A673 (cell line): ENCODE measurements around the gene LTBR. TPM values are rescaled to one million over a fixed set of nuclear protein-coding genes. Genes with fewer than 3 reads are reported as not detected.
"Not testable (repeated sequence)": the region's sequence is repeated elsewhere in the genome, so short reads cannot be mapped to it uniquely, and the experiment has no call there.

ENCODE experiments used
- BruUV-seq: library from RNA; stranded (reverse); fragments of 400-500 nt; replicated peaks from 2 replicates; lab custom pipeline; 2021; lab: Mats Ljungman, UMichigan
- CTCF ChIA-PET: fragments of 300-600 bp; sonication (Branson Sonifier 250); formaldehyde crosslinking; loops from one replicate; lab custom pipeline; 2022; ENCODE audit warnings: antibody characterized with exemption; lab: Charles Lee
- POLR2A ChIA-PET: fragments of 300-600 bp; sonication (Branson Sonifier 250); formaldehyde crosslinking; loops from one replicate; lab custom pipeline; 2022; ENCODE audit warnings: antibody characterized with exemption; ENCODE audit not compliant: low non-redundant PET; lab: Charles Lee
- DNase-seq: peaks from one replicate; pipeline ENCODE4 v3.0.0-alpha.2; 2015; ENCODE audit warnings: low spot score
- H3K27ac ChIP-seq: fragments of 200-600 bp; sonication (generic); 2 replicates; pipeline ENCODE4 v1.5.1; 2016; ENCODE audit warnings: mixed run types, low read depth, mild to moderate bottlenecking, mixed read lengths, antibody characterized with exemption, low read length; ENCODE audit not compliant: poor library complexity, severe bottlenecking
- H3K27me3 ChIP-seq: fragments of 200-600 bp; sonication (generic); replicated peaks from 2 replicates; pipeline ENCODE4 v1.6.1; 2017; ENCODE audit warnings: mixed run types, low read depth, mild to moderate bottlenecking, mixed read lengths, antibody characterized with exemption, low read length; ENCODE audit not compliant: insufficient read depth, poor library complexity
- H3K36me3 ChIP-seq: fragments of 200-600 bp; sonication (generic); 2 replicates; pipeline ENCODE4 v1.6.1; 2016; ENCODE audit warnings: mixed run types, mild to moderate bottlenecking, mixed read lengths, antibody characterized with exemption, low read length; ENCODE audit not compliant: insufficient read depth, poor library complexity, severe bottlenecking
- H3K4me1 ChIP-seq: fragments of 200-600 bp; sonication (generic); 2 replicates; pipeline ENCODE4 v1.6.1; 2017; ENCODE audit warnings: mixed run types, mild to moderate bottlenecking, mixed read lengths, antibody characterized with exemption, low read length; ENCODE audit not compliant: insufficient read depth, poor library complexity, severe bottlenecking
- H3K4me3 ChIP-seq: fragments of 200-600 bp; sonication (generic); 2 replicates; pipeline ENCODE4 v1.5.1; 2016; ENCODE audit warnings: low read depth, mixed run types, mild to moderate bottlenecking, mixed read lengths, low read length; ENCODE audit not compliant: poor library complexity, severe bottlenecking
- H3K9me3 ChIP-seq: fragments of 200-600 bp; sonication (generic); 2 replicates; pipeline ENCODE4 v1.6.1; 2016; ENCODE audit warnings: mixed run types, low read depth, mild to moderate bottlenecking, mixed read lengths, antibody characterized with exemption, low read length; ENCODE audit not compliant: poor library complexity, severe bottlenecking
- CTCF ChIP-seq: fragments of 300-800, 200-600 bp; sonication (generic); conservative IDR thresholded peaks from 2 replicates; pipeline ENCODE4 v1.5.1; 2017; ENCODE audit warnings: low read depth, mild to moderate bottlenecking, antibody characterized with exemption, low read length, moderate library complexity, mixed read lengths
- EZH2 ChIP-seq: fragments of 200-600 bp; sonication (generic); IDR thresholded peaks from 2 replicates; pipeline ENCODE4 v1.6.1; 2017; ENCODE audit warnings: borderline replicate concordance, low read depth, mild to moderate bottlenecking, mixed read lengths, antibody characterized with exemption, low read length; ENCODE audit not compliant: poor library complexity, severe bottlenecking
- intact Hi-C: fragments of 100-400 bp; cut with micrococcal nuclease; formaldehyde crosslinking; loops from one replicate; pipeline ENCODE4 v1.10.0; 2022; ENCODE audit not compliant: unreplicated experiment
- total RNA-seq: library from RNA; stranded (reverse); gene quantifications from 2 replicates; pipeline ENCODE4 v1.2.3, GENCODE V29; 2021

LTBR gene
- total RNA-seq, 1 experiment from 2014 or later = 27.5 TPM

GRCh38 chr12:6341417-6342139, 42.4 kb upstream of the LTBR start, which contains the start of gene TNFRSF1A:
TSS of gene TNFRSF1A (minus strand) at chr12:6342076. CDS start at chr12:6341814, 262 bp downstream.
- BruUV-seq = no TSS peak
- H3K27ac ChIP-seq = peak within 1 kb of the TSS; percentile 94
- no peaks in the 10 kb centered on the region for H3K36me3 ChIP-seq
- POLR2A ChIA-PET = interaction anchor here (0.6 kb wide), 2 partner anchors 25 to 212 kb away, joined by 3 to 4 read pairs; no protein-coding TSS in a partner anchor
- CTCF ChIA-PET = no interaction called here
- intact Hi-C loops = no loop called here
- H3K9me3 ChIP-seq = no peaks in the 10 kb centered on the region
- H3K27me3 ChIP-seq = no peaks in the 10 kb centered on the region
- peak within 1 kb of the TSS; percentile 88 for H3K4me3 ChIP-seq
- H3K4me1 ChIP-seq = peaks cover 41% of the 10 kb centered on the region
- DNase-seq = peak; percentile 85
- no peak for TF ChIP-seq EZH2
- no peak for TF ChIP-seq CTCF

GRCh38 chr12:6342140-6342889, 41.6 kb upstream of the LTBR start:
- no peak for DNase-seq
- CTCF ChIA-PET = no interaction called here
- Histone ChIP-seq H3K4me1 (peaks cover 34% of the 10 kb centered on the region), H3K36me3 (no peaks in the 10 kb centered on the region), H3K27ac (peak overlapping the region; percentile 94), H3K27me3 (no peaks in the 10 kb centered on the region), H3K4me3 (peak overlapping the region; percentile 88), H3K9me3 (no peaks in the 10 kb centered on the region)
- intact Hi-C loops = no loop called here
- no TSS peak for BruUV-seq
- POLR2A ChIA-PET = interaction anchor here (0.6 kb wide), 2 partner anchors 26 to 211 kb away, joined by 3 to 4 read pairs; no protein-coding TSS in a partner anchor
- no peak for TF ChIP-seq EZH2
- no peak for TF ChIP-seq CTCF

GRCh38 chr12:6343518-6343917, 40.4 kb upstream of the LTBR start:
- H3K4me3 ChIP-seq = no peak overlapping the region
- no peak for DNase-seq
- BruUV-seq = no TSS peak
- CTCF ChIA-PET = no interaction called here
- no peak overlapping the region for H3K27ac ChIP-seq
- H3K9me3 ChIP-seq = no peaks in the 10 kb centered on the region
- H3K4me1 ChIP-seq = peaks cover 25% of the 10 kb centered on the region
- TF ChIP-seq CTCF (no peak), EZH2 (no peak)
- H3K27me3 ChIP-seq = no peaks in the 10 kb centered on the region
- POLR2A ChIA-PET = no interaction called here
- intact Hi-C loops = no loop called here
- no peaks in the 10 kb centered on the region for H3K36me3 ChIP-seq

- DNase-seq, POLR2A ChIA-PET, CTCF ChIA-PET, H3K27me3 ChIP-seq, H3K9me3 ChIP-seq, BruUV-seq, H3K36me3 ChIP-seq, H3K27ac ChIP-seq, H3K4me3 ChIP-seq, intact Hi-C loops: not testable (repeated sequence)
- H3K4me1 ChIP-seq = peaks cover 18% of the 10 kb centered on the region
Measured at GRCh38 chr12:6344101-6344660, 39.8 kb upstream of the LTBR start.
